ENCODE results near the gene NR1I3.

DNA sequence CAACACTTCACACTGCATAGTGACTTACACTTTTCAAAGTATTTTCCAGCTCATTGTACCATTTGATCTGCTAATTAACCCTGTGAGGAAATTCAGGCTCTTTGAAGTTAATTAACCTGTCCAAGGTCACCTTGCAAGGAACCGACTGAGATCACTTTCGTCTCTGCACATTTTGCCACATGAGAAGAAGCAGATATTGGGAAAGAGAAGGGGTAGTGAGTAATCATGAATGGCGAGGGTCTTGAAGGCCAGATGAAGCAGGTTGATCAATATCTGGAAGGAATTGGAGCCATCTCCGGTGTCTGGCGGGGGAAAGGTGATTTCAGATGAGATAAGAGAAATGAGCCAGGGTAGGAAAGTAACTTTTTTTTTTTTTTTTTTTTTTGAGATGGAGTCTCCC lies 18.0 kb downstream of the NR1I3 start:
- no peak for TF ChIP-seq EZH2 (IDR thresholded peaks at IDR 0.05; ENCODE audit: borderline replicate concordance)
- no peak for TF ChIP-seq CTCF (IDR thresholded peaks at IDR 0.05; ENCODE audit: poor library complexity)
- TF ChIP-seq EZH2phosphoT487 (IDR thresholded peaks at IDR 0.05; ENCODE audit: low read depth, severe bottlenecking, unreplicated experiment) = no peak
